ENCODE measurements around the gene TP53.

The TP53 gene

GRCh38 chr17:7687072-7687907 lies at the start of gene TP53:
Gene TP53, minus strand, starts transcription at chr17:7687490. Its CDS starts 10,896 bp downstream, at chr17:7676594.
- DNase-seq = peak; percentile 82

- DNase-seq = no peak
These were observed 45.8 kb upstream of the TP53 start for GRCh38 chr17:7732981-7733539.

- DNase-seq = no peak
These were observed 42.5 kb upstream of the TP53 start for GRCh38 chr17:7729816-7730215.

- DNase-seq = no peak
These were observed 40.6 kb upstream of the TP53 start for GRCh38 chr17:7727886-7728285.

GRCh38 chr17:7721612-7722011 lies 34.3 kb upstream of the TP53 start:
- no peak for DNase-seq

- no peak for DNase-seq
These were observed 32.8 kb upstream of the TP53 start for GRCh38 chr17:7720125-7720524.

GRCh38 chr17:7719661-7720060 lies 32.4 kb upstream of the TP53 start:
- DNase-seq = no peak

- no peak for DNase-seq
These were observed 30.6 kb upstream of the TP53 start for GRCh38 chr17:7717756-7718350.

GRCh38 chr17:7716901-7717755 lies 29.8 kb upstream of the TP53 start, which contains the start of gene DNAH2:
Gene DNAH2, plus strand, starts transcription at chr17:7717744. Its CDS starts 1,991 bp downstream, at chr17:7719735.
- peak; percentile 83 for DNase-seq

GRCh38 chr17:7715936-7716886 lies 28.9 kb upstream of the TP53 start:
- no peak for DNase-seq

- no peak for DNase-seq
These were observed 27.7 kb upstream of the TP53 start for GRCh38 chr17:7714721-7715594.

GRCh38 chr17:7713782-7714181 lies 26.5 kb upstream of the TP53 start:
- no peak for DNase-seq

GRCh38 chr17:7712111-7712771 lies 25.0 kb upstream of the TP53 start:
- DNase-seq = no peak

GRCh38 chr17:7711051-7711755 lies 23.9 kb upstream of the TP53 start:
- no peak for DNase-seq

- DNase-seq = no peak
These were observed 23.0 kb upstream of the TP53 start for GRCh38 chr17:7710301-7710700.

- no peak for DNase-seq
These were observed 21.7 kb upstream of the TP53 start for GRCh38 chr17:7709031-7709430.

GRCh38 chr17:7707858-7708750 lies 20.8 kb upstream of the TP53 start:
- DNase-seq = no peak

GRCh38 chr17:7707446-7707845 lies 20.2 kb upstream of the TP53 start:
- DNase-seq = no peak
